Vagina (tissue), 2 donors: ENCODE data around the gene TBX18.

ENCODE experiments used
- POLR2A ChIP-seq, 2 donors: fragments of 450-650 bp; IDR thresholded peaks; one replicate each; pipeline ENCODE4 v1.6.1; 2017; ENCODE audit warnings: antibody characterized with exemption in 2 of 2, mild to moderate bottlenecking in 2 of 2, moderate library complexity in 2 of 2
- POLR2AphosphoS5 ChIP-seq, 2 donors: sonication (generic); formaldehyde crosslinking; IDR thresholded peaks; one replicate each; pipeline ENCODE4 v1.9.0; 2017; ENCODE audit warnings: antibody characterized with exemption in 2 of 2, mild to moderate bottlenecking in 2 of 2, low read depth in 1 of 2; ENCODE audit not compliant: insufficient read depth in 1 of 2
- TF ChIP-seq, protein P1 (sequence below), 3 experiments: fragments of 450-650 bp in 2 of 3; fragments of 200-600 bp in 1 of 3; sonication (generic) in 1 of 3; IDR thresholded peaks; one replicate each; pipeline ENCODE4 v1.5.1; 2017 to 2019; ENCODE audit warnings: antibody characterized with exemption in 3 of 3, mild to moderate bottlenecking in 2 of 3, moderate library complexity in 2 of 3

DNA sequence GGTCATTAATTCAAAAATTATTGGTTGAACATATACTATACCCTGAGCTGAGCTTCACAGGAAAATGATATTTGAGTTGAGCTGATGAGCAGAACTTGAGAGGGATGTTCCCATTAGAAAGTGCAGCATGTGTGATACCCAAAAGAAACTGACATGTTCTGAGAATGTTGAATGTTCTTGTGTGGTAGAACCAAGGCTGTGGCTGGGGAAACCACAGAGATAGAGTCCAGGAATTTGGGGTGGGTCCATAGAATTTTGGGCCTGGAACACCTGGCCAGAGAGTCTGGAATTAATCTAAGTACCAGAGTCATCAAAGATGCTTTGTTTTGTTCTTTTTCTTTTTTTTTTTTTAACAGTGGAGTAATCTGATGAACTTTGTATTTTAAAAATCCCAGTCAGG is 88.7 kb downstream of the TBX18 start:
- TF ChIP-seq, protein P1, sequence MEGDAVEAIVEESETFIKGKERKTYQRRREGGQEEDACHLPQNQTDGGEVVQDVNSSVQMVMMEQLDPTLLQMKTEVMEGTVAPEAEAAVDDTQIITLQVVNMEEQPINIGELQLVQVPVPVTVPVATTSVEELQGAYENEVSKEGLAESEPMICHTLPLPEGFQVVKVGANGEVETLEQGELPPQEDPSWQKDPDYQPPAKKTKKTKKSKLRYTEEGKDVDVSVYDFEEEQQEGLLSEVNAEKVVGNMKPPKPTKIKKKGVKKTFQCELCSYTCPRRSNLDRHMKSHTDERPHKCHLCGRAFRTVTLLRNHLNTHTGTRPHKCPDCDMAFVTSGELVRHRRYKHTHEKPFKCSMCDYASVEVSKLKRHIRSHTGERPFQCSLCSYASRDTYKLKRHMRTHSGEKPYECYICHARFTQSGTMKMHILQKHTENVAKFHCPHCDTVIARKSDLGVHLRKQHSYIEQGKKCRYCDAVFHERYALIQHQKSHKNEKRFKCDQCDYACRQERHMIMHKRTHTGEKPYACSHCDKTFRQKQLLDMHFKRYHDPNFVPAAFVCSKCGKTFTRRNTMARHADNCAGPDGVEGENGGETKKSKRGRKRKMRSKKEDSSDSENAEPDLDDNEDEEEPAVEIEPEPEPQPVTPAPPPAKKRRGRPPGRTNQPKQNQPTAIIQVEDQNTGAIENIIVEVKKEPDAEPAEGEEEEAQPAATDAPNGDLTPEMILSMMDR (IDR thresholded peaks at IDR 0.05), result no peak
- TF ChIP-seq POLR2AphosphoS5 (IDR thresholded peaks at IDR 0.05; ENCODE audit: insufficient read depth in 1 of 2, low read depth in 1 of 2) (no peak), POLR2A (IDR thresholded peaks at IDR 0.05) (no peak)
